HCT116 (cell line): ENCODE data around the gene DCST2.

Source experiments
- CBX3 ChIP-seq: IDR thresholded peaks from 2 replicates; pipeline ENCODE4 v1.6.1; 2012; ENCODE audit warnings: low read depth
- CEBPB ChIP-seq: IDR thresholded peaks from 2 replicates; pipeline ENCODE4 v1.6.1; 2012; ENCODE audit warnings: low read depth
- EZH2phosphoT487 ChIP-seq: fragments of 200-600 bp; IDR thresholded peaks from 2 replicates; pipeline ENCODE4 v1.6.1; 2018; ENCODE audit warnings: antibody characterized with exemption, borderline replicate concordance
- POLR2A ChIP-seq: IDR thresholded peaks from 2 replicates; pipeline ENCODE4 v1.7.0; 2011; ENCODE audit warnings: borderline replicate concordance; ENCODE audit not compliant: insufficient read depth, insufficient read length; ENCODE audit errors: extremely low read depth
- POLR2AphosphoS5 ChIP-seq: IDR thresholded peaks from 2 replicates; pipeline ENCODE4 v1.6.1; 2011; ENCODE audit warnings: mild to moderate bottlenecking, low read depth, low read length, moderate library complexity
- RAD21 ChIP-seq: IDR thresholded peaks from 2 replicates; pipeline ENCODE4 v1.6.1; 2012; ENCODE audit warnings: low read depth, mild to moderate bottlenecking
- REST ChIP-seq: IDR thresholded peaks from 2 replicates; pipeline ENCODE4 v1.6.1; 2012; ENCODE audit warnings: low read depth
- SRF ChIP-seq: IDR thresholded peaks from 2 replicates; pipeline ENCODE4 v1.6.1; 2012; ENCODE audit warnings: low read depth
- YY1 ChIP-seq: IDR thresholded peaks from 2 replicates; pipeline ENCODE4 v1.6.1; 2011; ENCODE audit warnings: low read length, low read depth, moderate library complexity, mild to moderate bottlenecking; ENCODE audit not compliant: insufficient replicate concordance; ENCODE audit errors: extremely low read depth
- ZFX ChIP-seq: fragments of 450-650 bp; IDR thresholded peaks from 2 replicates; pipeline ENCODE4 v1.6.1; 2017
- TF ChIP-seq, protein P1 (sequence below), 3 experiments: fragments of 200-600 bp in 1 of 3; sonication (generic) in 1 of 3; IDR thresholded peaks in 2 of 3; conservative IDR thresholded peaks in 1 of 3; 2 replicates each; pipeline ENCODE4 v1.5.1; 2012 to 2017; ENCODE audit warnings: low read depth in 2 of 3, low read length in 2 of 3, antibody characterized with exemption in 1 of 3, borderline replicate concordance in 1 of 3, control low read depth in 1 of 3, mild to moderate bottlenecking in 1 of 3, mixed read lengths in 1 of 3, mixed run types in 1 of 3, moderate library complexity in 1 of 3; ENCODE audit not compliant: insufficient read depth in 1 of 3
- TF ChIP-seq, protein P2 (sequence below): IDR thresholded peaks from 2 replicates; pipeline ENCODE4 v1.6.1; 2012

DNA sequence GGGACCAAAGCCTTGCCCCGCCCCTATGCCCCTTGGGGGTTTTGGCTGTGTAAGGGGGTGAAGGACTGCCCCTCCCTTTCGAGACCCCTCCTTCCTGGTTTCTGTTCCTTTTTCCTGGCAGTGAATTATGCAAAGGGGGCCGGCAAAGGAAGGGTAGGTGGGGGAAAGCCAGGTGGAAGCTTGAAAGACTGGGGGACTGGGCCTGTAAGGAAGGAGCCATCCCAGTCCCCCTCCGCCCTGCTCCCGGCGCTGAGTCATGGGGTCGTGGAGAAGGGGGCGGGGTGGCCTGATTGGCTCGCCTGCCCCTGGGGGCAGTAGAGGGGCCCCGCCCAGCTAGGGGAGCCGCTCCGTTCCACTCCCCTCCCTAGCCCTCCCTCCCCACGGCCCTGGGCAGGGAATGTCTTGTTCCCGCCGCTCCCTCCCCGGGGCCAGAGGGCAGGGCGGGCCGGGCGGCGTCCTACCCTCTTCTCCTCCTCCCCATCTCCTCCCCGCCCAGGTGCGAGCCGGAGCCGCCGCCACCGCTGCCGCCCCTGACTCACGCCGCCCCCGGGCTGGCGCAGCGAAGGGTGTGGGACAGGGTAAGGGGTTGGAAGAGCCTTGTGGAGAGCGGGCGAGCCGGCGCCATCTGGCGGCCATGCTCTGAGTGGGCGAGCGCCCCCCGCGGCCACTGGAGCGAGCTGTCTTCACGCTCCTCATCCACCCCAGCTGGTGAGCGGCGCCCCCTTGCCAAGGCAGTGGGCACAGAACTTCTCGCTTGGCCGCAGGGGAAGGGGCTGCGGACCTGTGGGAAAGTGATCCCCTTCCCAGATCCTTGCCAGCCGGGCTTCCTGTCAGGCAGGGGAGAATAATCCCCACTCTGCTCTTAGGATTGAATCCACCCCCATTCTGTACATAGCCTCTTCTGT, 16.3 kb downstream of the DCST2 start:
- TF ChIP-seq POLR2AphosphoS5 (peak; percentile 83), REST (no peak), POLR2A (no peak), CEBPB (no peak), YY1 (peak; percentile 80), RAD21 (peak; percentile 86), ZFX (no peak), CBX3 (no peak), SRF (no peak), EZH2phosphoT487 (no peak)
- TF ChIP-seq, protein P1, sequence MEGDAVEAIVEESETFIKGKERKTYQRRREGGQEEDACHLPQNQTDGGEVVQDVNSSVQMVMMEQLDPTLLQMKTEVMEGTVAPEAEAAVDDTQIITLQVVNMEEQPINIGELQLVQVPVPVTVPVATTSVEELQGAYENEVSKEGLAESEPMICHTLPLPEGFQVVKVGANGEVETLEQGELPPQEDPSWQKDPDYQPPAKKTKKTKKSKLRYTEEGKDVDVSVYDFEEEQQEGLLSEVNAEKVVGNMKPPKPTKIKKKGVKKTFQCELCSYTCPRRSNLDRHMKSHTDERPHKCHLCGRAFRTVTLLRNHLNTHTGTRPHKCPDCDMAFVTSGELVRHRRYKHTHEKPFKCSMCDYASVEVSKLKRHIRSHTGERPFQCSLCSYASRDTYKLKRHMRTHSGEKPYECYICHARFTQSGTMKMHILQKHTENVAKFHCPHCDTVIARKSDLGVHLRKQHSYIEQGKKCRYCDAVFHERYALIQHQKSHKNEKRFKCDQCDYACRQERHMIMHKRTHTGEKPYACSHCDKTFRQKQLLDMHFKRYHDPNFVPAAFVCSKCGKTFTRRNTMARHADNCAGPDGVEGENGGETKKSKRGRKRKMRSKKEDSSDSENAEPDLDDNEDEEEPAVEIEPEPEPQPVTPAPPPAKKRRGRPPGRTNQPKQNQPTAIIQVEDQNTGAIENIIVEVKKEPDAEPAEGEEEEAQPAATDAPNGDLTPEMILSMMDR (IDR thresholded peaks at IDR 0.05 in 2 of 3, conservative IDR thresholded peaks at IDR 0.05 in 1 of 3; ENCODE audit: borderline replicate concordance in 1 of 3, insufficient read depth in 1 of 3, low read depth in 2 of 3, low read length in 2 of 3), result peak; percentile 99 to 100 (median 100)
- TF ChIP-seq, protein P2, sequence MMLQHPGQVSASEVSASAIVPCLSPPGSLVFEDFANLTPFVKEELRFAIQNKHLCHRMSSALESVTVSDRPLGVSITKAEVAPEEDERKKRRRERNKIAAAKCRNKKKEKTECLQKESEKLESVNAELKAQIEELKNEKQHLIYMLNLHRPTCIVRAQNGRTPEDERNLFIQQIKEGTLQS, result no peak
